RPMI7951 (cell line): ENCODE measurements around the gene HES7. TPM values are rescaled to one million over a fixed set of nuclear protein-coding genes. Genes with fewer than 3 reads are reported as not detected.
"Not testable (repeated sequence)": the region's sequence is repeated elsewhere in the genome, so short reads cannot be mapped to it uniquely, and the experiment has no call there.

Source experiments
- DNase-seq: peaks from one replicate; pipeline ENCODE4 v3.0.0-alpha.2; 2012; ENCODE audit warnings: low read depth
- total RNA-seq: library from RNA; depleted of rRNA; stranded (reverse); fragments of >200 nt; shearing (Covaris generic); gene quantifications from 2 replicates; pipeline ENCODE4 v1.2.3, GENCODE V29; 2014

The HES7 gene
- total RNA-seq, 1 experiment from 2014 or later = 0.48 TPM

DNA sequence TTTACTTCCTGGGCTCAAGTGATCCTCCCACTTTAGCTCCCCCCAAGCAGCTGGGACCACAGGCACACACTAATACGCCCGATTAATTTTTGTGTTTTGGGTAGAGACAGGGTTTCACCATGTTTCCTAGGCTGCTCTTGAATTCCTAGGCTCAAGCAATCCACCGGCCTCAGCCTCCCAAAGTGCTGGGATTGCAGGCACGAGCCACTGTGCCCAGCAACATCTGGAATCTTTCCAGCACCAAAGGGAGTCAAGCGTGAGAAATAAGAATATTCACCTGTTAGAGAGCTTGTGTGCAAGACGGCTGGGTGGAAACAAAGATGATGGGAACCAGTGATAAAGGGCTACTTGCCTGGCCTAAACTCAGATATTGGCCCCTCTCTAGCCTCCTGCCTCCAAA lies 22.2 kb downstream of the HES7 start:
- DNase-seq = no peak

DNA sequence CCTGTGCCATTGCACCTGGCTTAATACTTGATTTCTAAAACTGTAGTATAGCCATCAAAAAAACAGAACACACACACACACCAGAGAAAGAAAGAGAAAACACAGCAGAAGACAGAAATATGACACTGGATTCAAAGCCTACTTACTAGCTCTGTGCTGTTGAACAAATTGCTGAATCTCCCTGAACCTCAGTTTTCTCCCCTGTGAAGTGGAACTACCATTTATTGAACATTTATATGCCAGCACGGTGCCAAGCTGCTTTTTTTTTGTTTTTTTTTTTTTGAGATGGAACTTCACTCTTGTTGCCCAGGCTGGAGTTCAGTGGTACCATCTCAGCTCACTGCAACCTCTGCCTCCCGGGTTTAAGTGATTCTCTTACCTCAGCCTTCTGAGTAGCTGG lies 23.1 kb downstream of the HES7 start:
- DNase-seq = no peak

DNA sequence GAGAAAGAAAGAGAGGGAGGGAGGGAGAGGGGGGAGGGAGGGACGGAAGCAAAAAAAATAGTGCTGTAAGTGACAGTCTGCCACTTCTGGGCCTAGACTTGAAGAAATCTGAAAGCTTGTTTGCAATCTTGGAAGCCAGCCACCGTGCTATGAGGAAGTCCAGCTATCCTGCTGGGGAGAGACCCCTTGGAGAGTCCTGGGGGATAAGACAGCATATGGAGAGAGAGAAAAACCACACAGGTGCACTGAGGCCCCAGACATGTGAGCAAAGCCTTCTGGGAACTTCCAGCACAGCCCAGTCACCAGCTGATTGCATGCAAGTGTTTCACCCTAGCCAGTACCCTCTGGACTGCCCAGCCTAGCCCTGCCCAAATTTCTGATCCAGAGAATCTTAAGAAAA lies 23.8 kb downstream of the HES7 start:
- DNase-seq = no peak

DNA sequence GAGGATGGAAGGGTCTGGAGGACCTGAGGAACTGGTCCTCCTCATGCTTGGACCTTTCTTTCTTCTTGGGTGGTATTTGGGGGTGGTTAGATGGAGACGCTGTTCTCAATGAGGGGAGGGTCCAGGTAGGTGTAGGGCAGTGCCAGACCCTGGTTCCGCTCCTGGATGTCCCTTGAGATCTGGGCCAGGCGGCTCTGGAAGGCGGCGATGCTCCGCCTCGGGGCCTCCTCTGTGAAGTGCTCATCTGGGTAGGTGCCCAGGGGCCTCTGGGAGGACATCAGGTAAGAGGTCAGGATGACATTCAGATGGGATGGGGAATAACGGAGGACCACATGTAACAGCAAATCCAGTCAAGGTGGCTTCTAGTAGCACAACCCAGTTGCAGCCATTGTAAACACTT lies 27.4 kb downstream of the HES7 start:
- no peak for DNase-seq

DNA sequence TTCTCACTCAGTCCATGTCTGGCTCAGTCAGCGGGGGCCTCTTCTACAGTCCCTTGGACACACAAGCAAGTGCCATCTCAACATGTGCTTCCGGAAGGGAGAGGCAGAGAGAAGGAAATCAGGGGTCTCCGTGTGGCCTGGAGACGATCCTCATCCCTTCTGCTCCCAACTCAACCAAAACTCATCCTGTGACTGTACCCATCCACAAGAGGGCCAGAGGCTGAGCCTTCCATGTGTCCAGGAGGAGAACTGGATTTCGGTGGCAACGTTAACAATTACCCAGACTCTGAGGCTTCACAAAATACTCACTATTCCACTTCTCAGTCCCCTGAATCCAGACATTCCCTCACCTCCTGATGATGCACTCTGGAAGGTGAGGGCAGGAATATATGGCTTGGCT lies 28.5 kb downstream of the HES7 start:
- DNase-seq = no peak

DNA sequence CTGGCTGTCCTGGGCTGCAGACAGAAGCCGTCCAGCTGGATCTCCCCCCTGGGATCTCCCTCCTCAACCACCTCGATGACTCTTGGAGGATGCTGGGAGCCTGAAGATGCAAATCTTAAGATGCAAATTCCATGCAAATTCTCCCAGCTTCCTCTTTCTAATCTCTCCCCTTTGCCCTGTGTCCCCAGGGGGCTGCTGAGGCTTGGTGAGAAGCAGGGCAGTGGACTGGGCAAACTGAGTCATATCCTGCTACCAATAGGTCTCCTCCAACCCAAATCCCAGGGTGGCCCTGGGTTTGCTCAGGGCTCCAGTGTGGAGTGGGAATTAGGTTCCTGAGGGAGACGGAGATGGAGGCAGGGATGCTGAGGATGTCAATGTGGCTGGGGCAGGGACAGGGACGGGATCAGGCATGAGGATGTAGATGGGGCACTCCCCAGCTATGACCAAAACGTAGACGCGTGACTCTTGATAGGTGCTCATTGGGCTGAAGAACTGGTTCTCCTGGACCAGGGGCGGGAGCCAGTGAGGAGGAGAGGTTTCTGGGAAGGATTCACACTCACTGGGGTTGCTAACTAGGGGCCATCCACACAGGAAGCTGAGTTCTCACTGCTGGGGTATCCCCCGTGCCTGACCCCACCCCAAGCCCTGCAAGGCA lies 32.7 kb downstream of the HES7 start:
- no peak for DNase-seq

DNA sequence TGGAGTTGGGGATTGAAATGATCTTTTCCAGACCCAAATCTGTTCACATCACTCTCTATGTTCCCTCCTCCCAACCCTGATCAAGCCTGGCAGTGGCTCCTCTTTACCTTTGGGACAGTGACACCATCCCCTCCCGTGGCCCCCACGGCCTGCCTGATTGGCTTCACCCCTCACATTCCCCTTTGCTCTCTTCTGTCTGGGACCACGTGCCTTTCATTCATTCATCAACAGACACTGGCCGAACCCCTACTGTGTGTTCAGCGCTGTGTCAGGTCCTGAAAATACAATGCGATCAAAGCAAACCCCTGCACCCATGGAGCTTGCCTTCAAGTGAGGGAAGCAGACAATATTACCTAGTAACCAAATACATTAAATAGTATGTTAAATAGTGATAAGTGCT lies 34.2 kb downstream of the HES7 start:
- DNase-seq = no peak

DNA sequence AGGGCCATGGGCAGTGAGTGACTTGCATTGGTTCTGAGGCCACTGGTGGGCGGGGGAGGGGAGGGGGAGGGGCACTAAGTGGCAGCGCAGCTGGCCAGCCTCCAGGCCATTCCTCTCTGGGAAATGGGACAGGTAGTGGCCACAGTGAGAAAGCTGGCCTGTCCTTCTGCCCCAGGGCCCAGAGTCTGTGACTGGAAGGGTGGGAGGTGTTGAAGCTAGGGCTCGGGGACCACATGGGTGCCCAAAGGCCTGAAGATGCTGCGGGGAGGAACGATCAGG lies 36.0 kb downstream of the HES7 start:
- no peak for DNase-seq

DNA sequence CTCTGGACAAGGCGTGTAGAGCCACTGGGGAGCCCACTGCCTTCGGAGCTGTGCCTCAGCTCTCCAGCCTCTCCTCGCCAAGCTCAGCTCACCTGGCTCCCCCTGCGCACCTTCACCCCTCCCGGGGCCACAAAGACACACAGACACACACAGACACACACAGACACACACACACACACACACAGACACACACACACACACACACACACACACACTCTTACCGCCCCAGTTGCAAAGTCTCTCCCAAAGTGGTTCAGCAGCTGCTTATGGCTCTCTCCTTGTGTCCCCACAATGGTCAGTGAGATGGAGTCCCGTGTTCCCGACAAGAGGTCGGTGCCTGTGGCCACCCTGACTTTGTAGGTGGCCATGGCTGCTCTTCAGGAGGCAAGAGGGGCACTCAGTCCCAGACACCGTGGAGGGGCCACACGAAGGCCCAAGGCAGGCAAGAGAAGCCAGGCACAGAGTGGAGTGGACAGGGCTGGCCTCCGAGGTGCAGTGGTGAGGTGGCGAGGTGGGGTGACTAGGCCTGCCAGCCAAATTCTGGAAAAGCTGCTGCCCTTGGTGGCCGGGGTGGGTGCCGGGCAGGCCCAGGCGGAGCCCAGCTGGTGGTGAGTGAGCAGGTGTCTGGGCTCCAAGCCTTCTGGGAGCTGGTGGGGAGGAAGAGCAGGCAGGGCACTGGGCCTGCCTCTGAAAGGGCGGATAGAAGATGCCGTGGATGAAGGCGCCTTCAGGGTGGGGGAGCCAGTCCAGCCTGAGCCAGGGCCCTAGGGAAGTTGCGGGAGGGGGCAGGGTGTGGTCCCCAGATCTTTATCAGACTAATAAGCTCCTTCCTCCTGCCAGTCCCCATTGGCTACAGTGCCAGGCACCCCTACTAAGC lies 36.6 kb downstream of the HES7 start, which contains the start of gene ALOX12B:
ALOX12B (minus strand) TSS at position 642 of the 877 bp plus-strand sequence; CDS start at position 368, 274 bp downstream.
- no peak for DNase-seq

DNA sequence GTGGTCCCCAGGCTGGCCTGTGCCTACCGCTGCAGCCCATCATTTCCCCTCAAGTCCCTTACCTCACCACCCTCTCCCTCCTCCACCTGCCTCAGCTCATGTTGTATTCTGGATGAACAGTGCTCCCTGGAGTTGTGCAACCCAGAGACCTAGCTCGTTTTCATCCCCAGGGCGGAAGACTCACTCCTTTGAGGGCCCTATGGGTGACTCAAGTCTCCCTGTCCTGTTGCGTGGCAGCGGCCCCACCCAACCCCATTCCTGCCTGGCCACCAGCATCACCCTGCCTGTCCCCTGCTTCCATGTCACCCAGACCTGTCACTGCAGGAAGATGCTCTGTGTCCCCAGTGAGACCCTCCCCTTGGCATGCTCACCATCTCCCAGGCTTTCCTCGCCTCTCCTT lies 39.7 kb downstream of the HES7 start:
- DNase-seq = no peak

DNA sequence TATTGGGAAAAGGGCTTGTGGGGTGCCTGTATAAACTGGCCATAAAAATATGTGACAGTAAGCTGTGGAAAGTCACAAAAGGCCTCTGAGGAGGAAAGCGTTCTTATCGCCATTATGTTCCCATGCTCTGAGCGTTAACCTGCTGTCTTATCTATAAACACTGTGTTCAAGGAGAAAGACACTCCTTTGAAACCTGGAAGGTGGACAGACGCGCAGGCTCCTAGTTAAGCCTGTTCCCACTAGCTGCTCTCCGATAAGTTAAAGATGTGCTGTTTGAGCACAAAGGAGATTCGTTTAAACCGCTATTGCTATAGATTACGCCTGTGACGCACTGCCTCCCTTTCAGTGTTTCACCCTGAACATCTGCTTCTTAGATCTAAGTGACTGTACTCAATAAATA lies 41.6 kb downstream of the HES7 start:
- no peak for DNase-seq

DNA sequence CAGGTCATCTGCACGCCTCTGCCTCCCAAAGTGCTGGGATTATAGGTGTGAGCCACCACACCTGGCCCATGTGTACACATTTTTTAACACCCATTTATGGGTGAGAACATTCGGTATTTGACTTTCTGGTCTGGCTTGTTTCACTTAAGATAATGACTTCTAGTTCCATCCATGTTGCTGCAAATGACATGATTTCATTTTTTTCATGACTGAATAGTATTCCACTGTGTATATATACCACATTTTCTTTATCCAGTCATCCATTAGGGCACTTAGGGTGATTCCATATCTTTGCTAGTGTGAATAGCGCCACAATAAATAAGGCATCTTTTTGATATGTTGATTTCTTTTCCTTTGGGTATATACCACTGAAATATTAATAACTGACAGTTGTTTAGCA lies 42.0 kb downstream of the HES7 start:
- DNase-seq = no peak

DNA sequence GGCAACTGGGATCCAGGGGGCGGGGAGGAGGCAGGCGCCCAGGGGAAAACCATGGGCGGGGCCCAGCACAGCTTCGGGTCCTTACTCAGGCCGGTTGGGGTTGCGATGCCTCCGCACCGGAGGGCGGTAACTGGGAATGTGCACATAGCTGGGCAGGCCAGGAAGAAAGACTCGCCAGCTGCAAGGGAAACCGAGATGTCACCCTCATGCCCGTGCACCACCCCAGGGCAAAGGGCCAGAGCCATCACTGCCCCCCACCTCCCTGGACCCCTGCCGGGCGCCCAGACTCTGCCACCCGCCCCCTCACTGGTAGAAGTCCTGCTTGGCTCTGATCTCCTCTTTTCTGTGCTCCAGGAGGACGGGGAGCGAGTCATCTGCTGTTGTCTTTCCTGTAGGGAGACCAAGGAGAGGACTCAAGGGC lies 43.1 kb downstream of the HES7 start:
- DNase-seq = no peak

DNA sequence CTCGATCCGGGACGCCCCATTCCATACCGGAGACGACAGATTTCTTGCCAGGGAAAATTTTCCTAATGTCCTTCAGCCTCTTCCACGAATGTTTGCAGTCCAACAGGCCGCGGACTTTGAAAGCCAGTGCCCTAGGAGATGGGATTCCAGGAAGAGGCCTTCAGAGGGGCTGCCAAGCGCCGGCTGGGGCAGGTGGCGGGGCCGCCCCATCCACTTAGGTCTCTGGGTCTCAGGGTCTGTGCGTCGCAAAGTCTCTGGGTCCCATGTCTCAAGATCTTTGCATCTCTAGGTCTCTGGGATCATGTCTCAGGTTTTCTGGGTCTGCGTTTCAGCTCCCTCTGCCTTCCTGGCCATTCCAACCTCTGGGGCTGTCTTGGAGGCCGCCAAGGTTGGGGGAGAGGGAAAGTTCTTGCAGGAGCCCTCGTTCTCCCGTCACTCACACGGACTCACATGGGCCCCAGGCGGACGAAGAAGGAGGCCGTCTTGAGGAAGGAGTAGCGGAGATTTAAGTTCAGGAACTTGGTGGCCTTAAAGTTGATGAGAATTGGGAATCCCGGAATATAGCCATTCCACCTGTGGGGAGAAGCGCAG lies 43.6 kb downstream of the HES7 start:
- no peak for DNase-seq

DNA sequence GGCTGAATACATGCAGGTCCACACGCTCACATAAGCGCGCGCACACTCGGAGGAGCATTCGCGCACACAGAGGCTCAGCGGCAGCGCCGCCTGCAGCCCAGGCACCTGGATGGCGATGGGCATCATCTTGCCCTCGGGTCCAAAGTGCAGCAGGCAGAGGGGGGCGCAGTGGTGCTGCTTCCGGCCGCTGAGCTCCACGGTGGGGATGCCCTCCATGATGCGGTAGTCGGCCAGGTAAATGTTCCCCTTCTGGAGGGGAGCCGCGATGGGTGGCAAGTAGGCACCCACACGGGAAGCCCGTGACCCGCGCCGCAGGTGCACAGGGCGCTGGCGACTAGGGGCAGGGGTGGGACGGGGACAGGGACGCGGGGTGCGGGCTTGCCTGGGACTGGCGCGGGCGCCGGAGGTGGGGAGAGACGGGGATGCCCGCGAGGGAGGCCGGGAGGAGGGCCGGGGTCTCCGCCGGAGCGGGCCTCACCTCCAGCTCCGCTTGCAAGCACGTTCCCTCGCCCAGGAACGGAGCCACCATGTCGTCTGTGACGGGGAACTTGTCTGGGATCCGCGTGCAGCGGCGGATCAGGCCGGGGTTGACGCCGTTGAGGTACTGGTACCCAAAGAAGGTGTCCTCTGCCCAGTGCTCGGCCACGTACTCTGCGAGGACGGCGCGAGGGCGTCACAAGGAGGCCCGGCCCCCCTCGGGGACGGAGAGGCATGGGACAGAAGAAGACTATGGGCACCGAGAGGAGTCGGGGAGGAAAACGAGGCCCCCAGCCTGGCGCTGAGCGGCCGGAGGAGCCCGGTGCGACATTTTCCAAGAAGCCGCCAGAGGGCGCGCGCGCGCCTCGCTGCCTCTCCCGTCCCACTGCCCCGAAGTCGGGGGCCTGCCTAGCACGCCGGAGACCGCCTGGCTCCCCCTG lies 44.4 kb downstream of the HES7 start:
- peak; percentile 41 for DNase-seq

DNA sequence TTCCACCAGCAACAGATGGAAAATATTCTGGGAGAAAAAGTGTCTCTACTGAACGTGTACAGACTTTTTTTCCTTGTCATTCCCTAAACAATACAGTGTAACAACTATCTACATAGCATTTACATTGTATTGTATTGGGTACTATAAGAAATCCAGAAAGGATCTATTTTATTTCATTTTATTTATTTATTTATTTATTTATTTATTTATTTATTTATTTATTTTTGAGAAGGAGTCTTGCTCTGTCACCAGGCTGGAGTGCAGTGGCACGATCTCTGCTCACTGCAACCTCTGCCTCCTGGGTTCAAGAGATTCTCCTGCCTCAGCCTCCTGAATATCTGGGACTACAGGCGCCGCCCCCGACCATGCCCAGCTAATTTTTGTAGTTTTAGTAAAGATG lies 46.0 kb downstream of the HES7 start:
- not testable (repeated sequence) for DNase-seq

DNA sequence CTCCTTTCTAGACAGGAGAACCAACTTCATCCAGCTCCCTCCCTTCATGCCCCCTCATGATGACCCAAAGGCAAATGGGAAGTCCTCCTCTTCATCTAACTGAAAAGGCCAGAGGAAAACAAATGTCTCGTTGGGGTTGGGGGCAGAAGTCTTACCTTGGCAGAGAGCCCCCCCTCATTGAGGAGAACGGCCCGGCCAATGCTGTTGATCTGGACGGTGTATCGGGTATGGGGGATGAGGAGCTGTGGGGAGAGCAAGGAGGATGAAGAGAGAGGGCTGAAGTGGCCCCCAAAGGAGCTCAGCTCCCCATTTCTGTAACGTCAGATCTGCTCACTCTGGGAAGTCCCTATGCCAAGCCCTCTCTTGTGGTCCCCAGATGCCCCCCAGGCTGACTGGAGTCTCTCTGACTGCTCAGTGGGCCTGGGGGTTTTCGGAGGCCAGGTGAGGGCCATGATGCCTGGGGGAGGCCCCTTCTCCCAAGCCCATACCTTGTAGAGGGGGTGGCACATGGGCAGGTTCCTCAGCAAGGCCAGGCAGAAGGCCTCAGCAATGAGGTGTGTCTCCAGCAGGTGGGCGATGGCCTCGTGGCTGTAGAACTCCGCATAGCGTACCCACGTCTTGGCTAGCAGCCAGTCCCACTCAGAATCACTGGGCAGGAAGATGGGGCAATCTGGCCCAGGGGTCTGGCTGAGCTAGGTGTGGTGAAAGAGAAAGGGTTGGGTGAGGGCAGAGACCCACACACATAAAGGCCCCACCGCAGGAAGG lies 47.2 kb downstream of the HES7 start:
- DNase-seq = no peak

DNA sequence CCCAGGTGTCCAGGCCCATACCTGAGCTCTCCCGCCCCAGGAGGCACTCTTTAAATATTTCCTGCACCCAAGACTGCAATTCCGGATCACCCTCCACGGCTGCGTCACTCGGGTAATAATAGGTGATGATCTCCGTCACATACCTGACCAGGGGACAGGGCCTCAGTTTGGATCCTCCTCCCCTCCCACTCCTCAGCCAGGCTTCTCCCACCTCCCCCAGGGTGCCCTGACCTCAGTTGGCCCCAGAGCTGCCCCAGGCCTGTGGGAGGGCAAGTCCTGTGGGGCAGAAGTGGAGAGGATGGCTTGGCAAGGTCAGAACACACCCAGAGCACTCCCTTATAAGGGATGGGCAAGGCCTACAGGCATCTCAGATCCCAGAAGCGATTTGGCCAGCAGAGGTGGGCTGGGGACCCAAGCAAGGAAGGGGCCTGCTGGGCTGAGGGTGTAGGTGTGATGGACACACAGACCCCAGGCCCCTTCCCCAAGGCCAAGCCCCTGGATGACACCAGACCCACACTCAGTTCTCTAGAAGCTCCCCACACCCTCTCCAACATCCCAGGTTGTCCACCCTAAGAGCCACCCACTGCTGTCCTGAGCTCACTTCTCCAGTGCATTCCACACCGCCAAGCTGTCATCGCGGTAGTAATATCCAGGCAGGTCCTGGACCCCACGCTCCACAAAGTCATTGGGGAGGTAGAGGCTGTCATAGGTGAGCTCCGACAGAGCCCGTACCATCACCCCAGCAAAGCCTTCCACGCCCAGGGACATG lies 48.1 kb downstream of the HES7 start:
- no peak for DNase-seq

DNA sequence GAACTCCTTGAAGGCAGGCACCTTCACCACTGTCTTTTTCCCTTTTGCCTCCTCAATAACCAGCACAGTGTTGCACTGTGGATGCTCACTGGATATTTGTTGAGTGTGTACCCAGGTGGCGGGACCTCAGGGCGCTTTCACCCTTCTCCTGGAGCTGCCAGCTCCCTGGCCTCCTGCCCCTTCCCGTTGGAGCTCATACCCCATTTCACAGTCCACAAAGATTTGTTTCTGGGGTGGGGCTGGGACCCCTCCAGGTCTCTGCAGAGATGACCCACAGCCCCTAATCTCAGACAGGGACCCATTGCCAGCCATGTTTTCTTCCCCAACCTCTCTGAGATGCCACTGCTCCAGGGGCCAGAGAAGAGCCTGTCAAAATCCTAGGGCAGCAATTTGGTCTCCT lies 48.8 kb downstream of the HES7 start:
- no peak for DNase-seq

DNA sequence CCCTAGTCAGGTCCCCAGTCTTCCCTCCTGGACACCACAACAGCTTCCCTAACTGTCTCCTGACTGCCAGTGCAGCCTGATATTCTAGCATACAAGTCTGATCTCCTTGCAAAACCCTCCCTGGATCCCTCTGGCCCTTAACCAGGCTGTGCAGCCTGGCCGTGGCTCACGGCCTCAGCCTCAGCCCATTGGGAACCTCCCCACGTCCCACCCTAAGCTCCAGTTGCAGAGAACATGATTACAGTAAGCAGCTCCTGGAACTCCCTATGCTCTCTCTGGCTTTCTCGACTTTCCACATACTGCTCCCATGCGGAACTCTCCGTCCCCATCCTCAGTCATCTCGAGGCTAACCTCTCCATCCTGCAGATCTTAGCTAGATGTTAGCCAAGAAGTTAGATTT lies 49.4 kb downstream of the HES7 start:
- DNase-seq = no peak
